HG03103 (cell line): ENCODE data around the gene KIFC3.
"Not testable (repeated sequence)": the region's sequence is repeated elsewhere in the genome, so short reads cannot be mapped to it uniquely, and the experiment has no call there.

Experiments
- ATAC-seq: cut with Tn5 transposase; IDR thresholded peaks from one replicate; pipeline ENCODE4 v1.9.1; 2021; ENCODE audit warnings: low read depth; ENCODE audit not compliant: unreplicated experiment

The KIFC3 gene

GRCh38 chr16:57791195-57791892 is 10.9 kb downstream of the KIFC3 start:
- ATAC-seq = no peak

- no peak for ATAC-seq
These were observed 13.3 kb downstream of the KIFC3 start for GRCh38 chr16:57788951-57789350.

- no peak for ATAC-seq
These were observed 13.9 kb downstream of the KIFC3 start for GRCh38 chr16:57788252-57788841.

GRCh38 chr16:57787519-57787905 is 14.8 kb downstream of the KIFC3 start:
- ATAC-seq = no peak

GRCh38 chr16:57786632-57787518 is 15.4 kb downstream of the KIFC3 start:
- ATAC-seq = no peak

GRCh38 chr16:57785924-57786323 is 16.4 kb downstream of the KIFC3 start:
- ATAC-seq = no peak

GRCh38 chr16:57785385-57785784 is 16.9 kb downstream of the KIFC3 start:
- no peak for ATAC-seq

GRCh38 chr16:57784334-57784733 is 18.0 kb downstream of the KIFC3 start:
- no peak for ATAC-seq

- ATAC-seq = no peak
These were observed 18.4 kb downstream of the KIFC3 start for GRCh38 chr16:57783883-57784282.

GRCh38 chr16:57783116-57783515 is 19.2 kb downstream of the KIFC3 start:
- ATAC-seq = no peak

GRCh38 chr16:57782607-57783055 is 19.7 kb downstream of the KIFC3 start:
- ATAC-seq = not testable (repeated sequence)

GRCh38 chr16:57781741-57782606 is 20.3 kb downstream of the KIFC3 start:
- no peak for ATAC-seq

GRCh38 chr16:57781349-57781740 is 20.9 kb downstream of the KIFC3 start:
- no peak for ATAC-seq

- ATAC-seq = not testable (repeated sequence)
These were observed 22.5 kb downstream of the KIFC3 start for GRCh38 chr16:57779836-57780235.

- no peak for ATAC-seq
These were observed 23.6 kb downstream of the KIFC3 start for GRCh38 chr16:57778658-57779057.

- no peak for ATAC-seq
These were observed 26.4 kb downstream of the KIFC3 start for GRCh38 chr16:57775661-57776469.

- ATAC-seq = no peak
These were observed 27.5 kb downstream of the KIFC3 start for GRCh38 chr16:57774705-57775285.

GRCh38 chr16:57773655-57774295 is 28.5 kb downstream of the KIFC3 start:
- ATAC-seq = no peak

GRCh38 chr16:57773019-57773418 is 29.3 kb downstream of the KIFC3 start:
- ATAC-seq = no peak
